Measurements from ENCODE around the gene MVP.
"Not testable (repeated sequence)": the region's sequence is repeated elsewhere in the genome, so short reads cannot be mapped to it uniquely, and the experiment has no call there.

Gene MVP

GRCh38 chr16:29864205-29864604 lies 43.9 kb downstream of the MVP start:
- no peak for TF ChIP-seq CTCF (conservative IDR thresholded peaks at IDR 0.05; ENCODE audit: low read length)
- DNase-seq (ENCODE audit: low read depth): no peak
- H3K4me3 ChIP-seq (ENCODE audit: low read length): no peak overlapping the region

- no peak overlapping the region for H3K4me3 ChIP-seq (ENCODE audit: low read length)
- no peak for DNase-seq (ENCODE audit: low read depth)
- TF ChIP-seq CTCF (conservative IDR thresholded peaks at IDR 0.05; ENCODE audit: low read length): no peak
These were observed 48.2 kb downstream of the MVP start for GRCh38 chr16:29868396-29869009.

GRCh38 chr16:29869067-29869466 lies 48.8 kb downstream of the MVP start:
- not testable (repeated sequence) for H3K4me3 ChIP-seq (ENCODE audit: low read length); DNase-seq (ENCODE audit: low read depth)

- no peak for TF ChIP-seq CTCF (conservative IDR thresholded peaks at IDR 0.05; ENCODE audit: low read length)
These were observed 51.7 kb downstream of the MVP start for GRCh38 chr16:29871822-29872546.

GRCh38 chr16:29873319-29873718 lies 53.1 kb downstream of the MVP start:
- H3K4me3 ChIP-seq (ENCODE audit: low read length): no peak overlapping the region
- no peak for TF ChIP-seq CTCF (conservative IDR thresholded peaks at IDR 0.05; ENCODE audit: low read length)
- no peak for DNase-seq (ENCODE audit: low read depth)

More at GRCh38 chr16:29871822-29872546, 51.7 kb downstream of the MVP start:
- DNase-seq (ENCODE audit: low read depth): no peak
- no peak overlapping the region for H3K4me3 ChIP-seq (ENCODE audit: low read length)

- TF ChIP-seq CTCF (conservative IDR thresholded peaks at IDR 0.05; ENCODE audit: low read length): no peak
These were observed 54.9 kb downstream of the MVP start for GRCh38 chr16:29875206-29875605.

GRCh38 chr16:29876217-29876593 lies 55.9 kb downstream of the MVP start:
- TF ChIP-seq CTCF (conservative IDR thresholded peaks at IDR 0.05; ENCODE audit: low read length): no peak
- H3K4me3 ChIP-seq (ENCODE audit: low read length): peak overlapping the region; percentile 30
- DNase-seq (ENCODE audit: low read depth): no peak

More at GRCh38 chr16:29875206-29875605, 54.9 kb downstream of the MVP start:
- H3K4me3 ChIP-seq (ENCODE audit: low read length): no peak overlapping the region
- DNase-seq (ENCODE audit: low read depth): no peak

Measured in AG10803 (cell line).